GM23338 (cell line): ENCODE measurements around the gene TRIM32. TPM values are rescaled to one million over a fixed set of nuclear protein-coding genes. Genes with fewer than 3 reads are reported as not detected.

Source experiments
- ATAC-seq: fragments of 200-7000 bp; cut with Tn5 transposase; 3 replicates; pipeline ENCODE4 v1.9.1; 2020
- DNase-seq: peaks from one replicate; pipeline ENCODE4 v3.0.0-alpha.2; 2015; ENCODE audit warnings: low spot score
- H2AFZ ChIP-seq: fragments of 200-600 bp; sonication (generic); 2 replicates; pipeline ENCODE4 v1.8.0; 2016; ENCODE audit warnings: antibody characterized with exemption, mild to moderate bottlenecking, moderate library complexity
- H3F3A ChIP-seq: fragments of 200-600 bp; sonication (generic); replicated peaks from 2 replicates; pipeline ENCODE4 v1.8.0; 2017; ENCODE audit warnings: antibody characterized with exemption, mixed run types, low read depth
- H3K27ac ChIP-seq: fragments of 200-600 bp; sonication (generic); 2 replicates; pipeline ENCODE4 v1.6.1; 2016; ENCODE audit warnings: low read depth
- H3K27me3 ChIP-seq: fragments of 200-600 bp; sonication (generic); 2 replicates; pipeline ENCODE4 v1.8.0; 2016; ENCODE audit warnings: mild to moderate bottlenecking, mixed run types, moderate library complexity; ENCODE audit not compliant: insufficient read depth
- H3K36me3 ChIP-seq: fragments of 200-600 bp; sonication (generic); 2 replicates; pipeline ENCODE4 v1.8.0; 2016; ENCODE audit warnings: mild to moderate bottlenecking; ENCODE audit not compliant: insufficient read depth
- H3K4me1 ChIP-seq: fragments of 200-600 bp; sonication (generic); 2 replicates; pipeline ENCODE4 v1.8.0; 2016; ENCODE audit warnings: mild to moderate bottlenecking, moderate library complexity; ENCODE audit not compliant: insufficient read depth
- H3K4me2 ChIP-seq: fragments of 200-600 bp; sonication (generic); 2 replicates; pipeline ENCODE4 v1.7.1; 2017; ENCODE audit warnings: mixed run types
- H3K4me3 ChIP-seq: fragments of 200-600 bp; sonication (generic); 2 replicates; pipeline ENCODE4 v1.6.1; 2016; ENCODE audit warnings: mixed run types
- H3K79me2 ChIP-seq: fragments of 200-600 bp; sonication (generic); replicated peaks from 2 replicates; pipeline ENCODE4 v1.8.0; 2017; ENCODE audit warnings: mild to moderate bottlenecking; ENCODE audit not compliant: insufficient read depth
- H3K9me2 ChIP-seq: fragments of 200-600 bp; sonication (generic); 2 replicates; pipeline ENCODE4 v1.8.0; 2017; ENCODE audit not compliant: insufficient read depth
- H4K20me1 ChIP-seq: fragments of 200-600 bp; sonication (generic); replicated peaks from 2 replicates; pipeline ENCODE4 v1.8.0; 2017; ENCODE audit warnings: mild to moderate bottlenecking; ENCODE audit not compliant: insufficient read depth
- H3K27ac Mint-ChIP-seq: 2 replicates; pipeline ENCODE4 v1.8.0; 2020; ENCODE audit warnings: inconsistent platforms, mild to moderate bottlenecking, moderate library complexity, mixed read lengths
- H3K27me3 Mint-ChIP-seq: 3 replicates; pipeline ENCODE4 v1.8.0; 2022; ENCODE audit warnings: low read depth, mild to moderate bottlenecking, moderate library complexity, mixed read lengths, inconsistent platforms; ENCODE audit not compliant: insufficient read depth, poor library complexity
- H3K36me3 Mint-ChIP-seq: 3 replicates; pipeline ENCODE4 v1.8.0; 2021; ENCODE audit warnings: low read depth, mild to moderate bottlenecking, inconsistent platforms, moderate library complexity, mixed read lengths
- H3K4me1 Mint-ChIP-seq: 3 replicates; pipeline ENCODE4 v1.8.0; 2020; ENCODE audit warnings: mild to moderate bottlenecking, inconsistent platforms, mixed read lengths
- H3K4me3 Mint-ChIP-seq: 3 replicates; pipeline ENCODE4 v1.8.0; 2021; ENCODE audit warnings: moderate library complexity, mild to moderate bottlenecking, inconsistent platforms, mixed read lengths
- H3K9me3 Mint-ChIP-seq: 3 replicates; pipeline ENCODE4 v1.8.0; 2020; ENCODE audit warnings: moderate library complexity, mild to moderate bottlenecking, inconsistent platforms, mixed read lengths
- CTCF ChIP-seq, 2 experiments: fragments of 200-600 bp in 1 of 2; sonication (generic) in 1 of 2; conservative IDR thresholded peaks; 2 replicates each; pipeline versions ENCODE4 v1.5.1 to v1.6.1; 2016 to 2017; ENCODE audit warnings: antibody characterized with exemption in 2 of 2, low read depth in 2 of 2, mild to moderate bottlenecking in 2 of 2, moderate library complexity in 1 of 2
- EZH2 ChIP-seq: fragments of 200-600 bp; sonication (generic); IDR thresholded peaks from one replicate; pipeline ENCODE4 v1.8.0; 2017; ENCODE audit warnings: antibody characterized with exemption, mild to moderate bottlenecking, low read depth; ENCODE audit not compliant: unreplicated experiment
- EZH2phosphoT487 ChIP-seq: fragments of 200-600 bp; sonication (generic); IDR thresholded peaks from one replicate; pipeline ENCODE4 v1.8.1; 2018; ENCODE audit warnings: antibody characterized with exemption; ENCODE audit not compliant: unreplicated experiment
- ZNF462 ChIP-seq: fragments of 250-450 bp; sonication (Bioruptor Pico); IDR thresholded peaks from 2 replicates; pipeline ENCODE4 v1.5.0; 2020; ENCODE audit warnings: mild to moderate bottlenecking, moderate library complexity
- polyA plus RNA-seq: library from polyadenylated mRNA; unstranded; fragments of >200 nt; fragmentation: Nextera tagmentation; extraction: Ambion mirVana; gene quantifications from 2 replicates; pipeline ENCODE4 v1.2.1, GENCODE V29; 2016
- total RNA-seq: library from RNA; depleted of rRNA; stranded (reverse); fragments of >200 nt; shearing (Covaris generic); gene quantifications from 2 replicates; pipeline ENCODE4 v1.2.3, GENCODE V29; 2014

Gene TRIM32
- total and polyA plus RNA-seq, 2 experiments from 2014 or later, result 6.7 to 16.3 TPM

GRCh38 chr9:116749772-116750171 lies 62.7 kb downstream of the TRIM32 start (continued):
- no peak for TF ChIP-seq ZNF462 (CRISPR knock-in tag)
- no peak for TF ChIP-seq CTCF (conservative IDR thresholded peaks at IDR 0.05; ENCODE audit: low read depth in 2 of 2)
- no peak for TF ChIP-seq EZH2

GRCh38 chr9:116750510-116750909 lies 63.4 kb downstream of the TRIM32 start:
- Histone ChIP-seq H3F3A (no peaks in the 10 kb centered on the region), H4K20me1 (no peaks in the 10 kb centered on the region; the same call in 1 of the 2 replicates), H3K27me3 (no peaks in the 10 kb centered on the region), H3K4me2 (no peak overlapping the region), H3K79me2 (no peaks in the 10 kb centered on the region), H2AFZ (no peak overlapping the region), H3K4me3 (no peak overlapping the region), H3K4me1 (no peaks in the 10 kb centered on the region; the same call in 1 of the 2 replicates), H3K9me2 (peaks cover 2% of the 10 kb centered on the region; the same call in 1 of the 2 replicates), H3K36me3 (no peaks in the 10 kb centered on the region), H3K27ac (no peak overlapping the region)
- no peak for TF ChIP-seq CTCF (conservative IDR thresholded peaks at IDR 0.05; ENCODE audit: low read depth in 2 of 2)
- no peak for TF ChIP-seq EZH2phosphoT487
- no peak overlapping the region for H3K4me3 Mint-ChIP-seq
- peaks cover 2% of the 10 kb centered on the region for H3K27me3 Mint-ChIP-seq
- no peak for DNase-seq
- no peak for ATAC-seq
- H3K27ac Mint-ChIP-seq, result no peak overlapping the region
- no peaks in the 10 kb centered on the region for H3K9me3 Mint-ChIP-seq
- no peaks in the 10 kb centered on the region for H3K36me3 Mint-ChIP-seq
- peaks cover 18% of the 10 kb centered on the region for H3K4me1 Mint-ChIP-seq
